Measurements from ENCODE around the gene LRIT2.

LRIT2 gene
- 0 reads per million in 2 donors for total RNA-seq

DNA sequence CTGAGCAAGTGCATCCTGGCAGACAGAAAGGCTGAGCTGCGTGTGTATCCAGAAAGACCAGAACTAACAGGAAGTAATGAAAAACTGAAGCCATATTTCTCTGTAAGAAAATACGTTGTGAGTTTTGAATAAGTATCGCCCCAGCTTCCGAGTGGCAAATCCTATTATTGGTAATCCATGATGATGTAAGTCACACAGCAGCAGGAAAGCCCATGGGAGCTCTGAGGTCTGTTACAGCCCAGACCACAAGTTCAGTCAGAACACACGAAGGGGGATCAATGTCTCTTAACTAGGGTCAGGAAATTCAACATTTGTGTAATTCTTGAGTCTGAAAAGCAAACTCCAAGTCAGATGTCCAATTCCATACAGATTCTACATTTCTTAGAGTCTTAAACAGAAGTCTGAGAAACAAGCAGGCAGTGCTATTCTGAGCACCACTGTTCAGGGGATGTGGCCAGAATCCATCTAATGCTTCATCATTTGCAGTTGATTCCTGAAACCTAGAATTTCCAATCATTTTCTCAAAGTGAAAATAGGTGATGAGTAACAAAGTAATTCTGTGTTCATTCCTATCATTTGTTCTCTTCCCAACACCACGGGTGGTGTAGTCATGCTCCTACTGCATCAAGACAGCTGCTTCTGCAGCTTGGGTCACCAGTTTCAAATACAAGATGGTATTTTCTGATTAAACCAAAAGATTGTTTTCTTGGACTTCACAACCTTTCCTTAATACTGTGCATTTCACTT is at the start of gene LRIT2:
LRIT2 (minus strand) TSS at position 118 of the 747 bp plus-strand sequence; CDS start at position 94, 24 bp downstream.
- no peak for DNase-seq

GRCh38 chr10:84270708-84271107 is 45.4 kb upstream of the LRIT2 start:
- no peak for DNase-seq

GRCh38 chr10:84269773-84270172 is 44.4 kb upstream of the LRIT2 start:
- DNase-seq = no peak

GRCh38 chr10:84269162-84269561 is 43.8 kb upstream of the LRIT2 start:
- DNase-seq = no peak

GRCh38 chr10:84267503-84268126 is 42.3 kb upstream of the LRIT2 start:
- DNase-seq = peak in 4 of 5 experiments; percentile 20 to 82 (median 58)

DNA sequence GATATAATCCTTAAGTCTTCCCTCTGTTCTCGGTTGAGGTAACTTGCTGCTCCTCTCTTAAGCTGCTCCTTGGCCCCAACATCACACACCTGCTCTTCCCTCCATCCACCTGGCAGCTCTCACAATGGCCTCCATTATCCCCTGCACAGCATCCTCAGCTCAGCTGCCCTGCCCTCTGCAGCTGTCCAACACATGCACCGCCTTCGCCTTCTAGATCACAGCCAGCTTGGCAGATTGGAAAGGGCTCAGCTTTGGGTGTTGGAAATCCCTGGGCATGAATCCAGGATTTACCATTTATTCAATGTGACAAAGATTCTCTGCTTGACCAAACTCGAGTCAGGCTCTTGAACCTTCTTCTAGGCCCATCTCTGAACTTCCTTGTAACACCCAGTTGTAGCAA is 40.1 kb upstream of the LRIT2 start:
- DNase-seq = no peak

DNA sequence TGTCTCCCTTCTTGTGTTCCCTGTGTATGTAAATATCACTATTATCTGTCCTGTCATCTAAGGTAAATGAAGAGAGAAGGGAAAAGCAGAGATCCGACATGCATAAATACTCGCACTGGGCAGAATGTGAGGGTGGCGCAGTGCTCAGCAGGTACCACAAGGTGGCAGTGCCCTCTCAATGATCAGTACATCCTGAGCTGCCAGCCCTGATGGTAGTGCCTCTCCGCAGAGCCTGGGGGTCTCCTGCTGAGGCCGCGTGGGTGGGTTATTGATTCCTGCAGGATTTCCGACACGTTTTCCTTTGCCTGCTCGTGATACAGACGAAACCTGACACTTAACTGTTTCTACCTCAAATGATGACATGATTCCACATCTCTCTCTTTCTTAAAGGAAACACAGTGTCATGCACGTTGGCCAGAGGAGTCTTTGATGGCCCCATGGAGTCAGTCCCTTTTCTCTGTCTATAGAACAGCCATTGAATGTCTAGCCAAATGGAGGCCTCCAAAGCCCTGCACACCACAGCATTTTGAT is 39.3 kb upstream of the LRIT2 start:
- peak; percentile 32 to 61 (median 48) for DNase-seq

- DNase-seq = no peak
Observed at GRCh38 chr10:84263716-84264115, 38.4 kb upstream of the LRIT2 start.

- DNase-seq = no peak
Observed at GRCh38 chr10:84262190-84262956, 37.0 kb upstream of the LRIT2 start.

GRCh38 chr10:84261236-84261915 is 36.0 kb upstream of the LRIT2 start:
- no peak for DNase-seq

GRCh38 chr10:84258034-84258695 is 32.8 kb upstream of the LRIT2 start:
- no peak for DNase-seq

DNA sequence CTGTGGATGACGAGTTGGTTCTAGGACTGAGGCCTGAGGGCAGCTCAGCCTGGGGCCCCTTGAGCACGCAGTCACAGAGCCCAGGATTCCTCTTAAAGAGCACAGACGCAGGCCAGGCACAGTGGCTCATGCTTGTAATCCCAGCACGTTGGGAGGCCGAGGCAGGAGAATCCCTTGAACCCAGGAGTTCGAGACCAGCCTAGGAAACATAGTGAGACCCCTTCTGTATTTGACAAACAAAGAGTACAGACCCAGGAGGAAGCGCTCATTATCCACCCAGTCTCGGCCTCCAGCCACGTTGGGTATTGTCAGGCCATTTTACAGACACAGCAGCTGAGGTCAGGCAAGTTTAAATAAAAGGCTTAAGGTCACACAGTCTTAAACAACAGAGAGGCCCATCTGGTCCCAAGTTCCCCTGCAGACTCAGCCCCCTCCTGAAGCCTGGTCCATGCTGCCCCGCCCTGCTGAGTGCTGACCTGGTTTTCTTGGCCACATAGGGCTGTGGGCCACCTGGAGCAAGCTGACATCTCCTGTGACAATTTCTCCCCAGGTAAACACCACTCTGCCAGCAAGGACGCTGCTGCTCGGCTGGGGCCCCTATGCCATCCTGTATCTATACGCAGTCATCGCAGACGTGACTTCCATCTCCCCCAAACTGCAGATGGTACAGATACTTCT is 32.1 kb upstream of the LRIT2 start:
- DNase-seq = no peak

GRCh38 chr10:84256510-84257342 is 31.4 kb upstream of the LRIT2 start:
- DNase-seq = peak in 2 of 5 experiments; percentile 17 to 49

- DNase-seq = no peak
Observed at GRCh38 chr10:84254552-84255478, 29.5 kb upstream of the LRIT2 start.

DNA sequence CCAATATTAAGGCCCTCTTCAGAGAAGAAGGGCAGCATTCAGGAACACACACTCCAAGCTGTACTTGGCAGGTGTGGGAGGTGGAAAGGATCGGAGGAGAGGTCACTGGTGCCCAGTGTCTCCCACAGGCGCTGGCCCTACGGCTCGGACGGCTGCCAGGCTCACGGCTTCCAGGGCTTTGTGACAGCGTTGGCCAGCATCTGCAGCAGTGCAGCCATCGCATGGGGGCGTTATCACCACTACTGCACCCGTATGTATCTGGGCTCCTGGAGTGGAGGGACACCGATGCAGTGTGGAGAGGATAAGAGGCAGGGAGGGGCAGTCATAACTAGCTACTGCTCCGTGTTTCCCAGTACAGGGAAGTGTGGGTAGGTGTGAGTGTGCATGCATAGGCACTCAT is 23.4 kb upstream of the LRIT2 start:
- DNase-seq = no peak

GRCh38 chr10:84247496-84247895 is 22.2 kb upstream of the LRIT2 start:
- DNase-seq = no peak

DNA sequence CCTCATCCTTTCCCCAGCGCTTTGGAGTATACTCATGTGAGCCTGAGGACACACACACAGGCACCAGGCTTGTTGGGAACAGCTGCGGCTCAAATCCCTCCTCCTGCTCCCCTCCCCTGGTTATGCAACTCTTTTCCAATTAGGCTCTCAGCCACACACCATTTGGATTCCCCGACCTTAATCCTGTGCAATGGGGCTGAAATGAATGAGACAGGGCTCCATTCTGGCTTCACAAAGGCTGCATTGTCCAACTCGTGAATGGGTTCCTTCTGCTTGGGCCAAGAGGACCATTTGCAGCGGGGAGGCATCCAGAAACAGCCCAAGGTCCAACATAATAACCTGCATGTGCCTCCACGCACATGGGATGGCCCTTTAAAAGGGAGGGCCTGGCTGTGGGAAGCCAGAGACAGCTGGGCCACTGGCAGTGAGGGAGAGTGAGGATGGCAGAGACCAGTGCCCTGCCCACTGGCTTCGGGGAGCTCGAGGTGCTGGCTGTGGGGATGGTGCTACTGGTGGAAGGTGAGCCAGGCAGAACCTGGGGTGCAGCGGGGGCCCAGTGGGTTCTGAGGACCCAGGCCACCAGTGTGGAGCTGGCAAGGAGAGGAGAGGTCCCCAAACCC is 19.4 kb upstream of the LRIT2 start, which contains the start of gene RGR:
RGR (plus strand) TSS at position 403 of the 620 bp plus-strand sequence; CDS start at position 441, 38 bp downstream.
- DNase-seq = no peak

GRCh38 chr10:84243759-84244158 is 18.4 kb upstream of the LRIT2 start:
- no peak for DNase-seq

Data from T-helper 2 cell (primary cell).